IPS DF 4.7 (cell line): ENCODE data around the gene KRTAP12-2.
"Not testable (repeated sequence)": the region's sequence is repeated elsewhere in the genome, so short reads cannot be mapped to it uniquely, and the experiment has no call there.

ENCODE experiments used
- DNase-seq: peaks from one replicate; pipeline ENCODE4 v3.0.0-alpha.2; 2013; ENCODE audit warnings: low spot score; ENCODE audit errors: extremely low read depth

The KRTAP12-2 gene

GRCh38 chr21:44650973-44651675 is 15.6 kb downstream of the KRTAP12-2 start:
- DNase-seq: no peak

- DNase-seq: no peak
Observed at GRCh38 chr21:44650265-44650972, 16.3 kb downstream of the KRTAP12-2 start.

GRCh38 chr21:44649521-44650100 is 17.1 kb downstream of the KRTAP12-2 start:
- no peak for DNase-seq

- no peak for DNase-seq
Observed at GRCh38 chr21:44648557-44649311, 18.0 kb downstream of the KRTAP12-2 start.

- DNase-seq: no peak
Observed at GRCh38 chr21:44647222-44647552, 19.5 kb downstream of the KRTAP12-2 start.

GRCh38 chr21:44646366-44647221 is 20.1 kb downstream of the KRTAP12-2 start, which contains the start of gene KRTAP10-11:
Gene KRTAP10-11 (plus strand): TSS chr21:44646414. CDS start chr21:44646459, 45 bp downstream.
- DNase-seq: not testable (repeated sequence)

- DNase-seq: no peak
Observed at GRCh38 chr21:44644878-44645277, 21.8 kb downstream of the KRTAP12-2 start.

GRCh38 chr21:44643741-44644310 is 22.9 kb downstream of the KRTAP12-2 start:
- DNase-seq: no peak

- DNase-seq: no peak
Observed at GRCh38 chr21:44640761-44641160, 26.0 kb downstream of the KRTAP12-2 start.

GRCh38 chr21:44639331-44639655 is 27.4 kb downstream of the KRTAP12-2 start:
- no peak for DNase-seq

GRCh38 chr21:44638506-44639330 is 28.0 kb downstream of the KRTAP12-2 start:
- not testable (repeated sequence) for DNase-seq

- not testable (repeated sequence) for DNase-seq
Observed at GRCh38 chr21:44637851-44638348, 28.8 kb downstream of the KRTAP12-2 start.

GRCh38 chr21:44637018-44637850 is 29.5 kb downstream of the KRTAP12-2 start, which contains the start of gene KRTAP10-10:
Gene KRTAP10-10 (plus strand): TSS chr21:44637356. CDS start chr21:44637418, 62 bp downstream.
- no peak for DNase-seq

GRCh38 chr21:44636209-44637017 is 30.3 kb downstream of the KRTAP12-2 start:
- DNase-seq: no peak

GRCh38 chr21:44632067-44632466 is 34.7 kb downstream of the KRTAP12-2 start:
- no peak for DNase-seq

GRCh38 chr21:44630440-44630839 is 36.3 kb downstream of the KRTAP12-2 start:
- no peak for DNase-seq

GRCh38 chr21:44628707-44629391 is 37.9 kb downstream of the KRTAP12-2 start:
- DNase-seq: no peak
